ENCODE data around the gene GANAB.

The GANAB gene

DNA sequence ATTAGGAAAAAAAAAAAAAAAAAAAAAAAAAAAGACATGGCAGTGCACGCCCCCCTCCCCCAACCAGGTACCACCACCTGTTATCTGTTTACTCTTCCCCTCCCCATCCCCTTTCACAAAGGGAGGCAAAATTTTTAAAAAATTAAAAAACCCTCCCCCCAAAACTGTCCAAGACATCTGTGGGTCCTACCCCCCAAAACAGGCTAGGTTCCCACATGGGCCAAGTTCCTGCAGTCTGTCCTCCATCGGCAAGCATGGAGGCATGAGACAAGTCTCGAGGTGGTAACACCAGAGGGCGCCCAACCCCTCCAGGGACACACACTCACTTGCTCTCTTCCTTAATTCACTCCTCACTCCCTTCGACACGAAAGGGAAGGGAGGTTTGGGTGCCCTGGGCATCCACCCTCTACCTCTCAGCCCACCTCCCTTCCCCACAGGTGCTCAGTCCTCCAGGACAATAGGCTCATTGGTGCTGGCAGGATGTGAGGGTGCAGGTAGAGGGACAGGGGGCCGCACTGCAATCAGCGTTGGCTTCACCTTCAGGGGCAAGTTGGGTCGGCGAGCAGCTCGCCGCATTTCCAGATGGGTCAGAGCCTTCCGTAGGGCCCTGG is 52.9 kb downstream of the GANAB start:
- Histone ChIP-seq H3F3A (ENCODE audit: insufficient read depth, low read length) (peaks cover 26% of the 10 kb centered on the region), H3K79me2 (ENCODE audit: low read length) (peaks cover 50% of the 10 kb centered on the region), H3K27me3 (replicated peaks; ENCODE audit: insufficient read depth, low read length) (no peaks in the 10 kb centered on the region), H3K4me3 (ENCODE audit: low read length) (no peak overlapping the region), H3K9ac (ENCODE audit: low read length) (no peak overlapping the region), H2AFZ (ENCODE audit: low read length) (no peak overlapping the region), H3K9me3 (replicated peaks; ENCODE audit: insufficient read depth, low read length) (no peaks in the 10 kb centered on the region), H3K27ac (ENCODE audit: low read length) (no peak overlapping the region; the same call in 1 of the 2 replicates), H3K9me2 (replicated peaks; ENCODE audit: insufficient read depth, low read length) (no peaks in the 10 kb centered on the region), H3K4me2 (ENCODE audit: low read depth, low read length) (no peak overlapping the region; the same call in 1 of the 2 replicates), H3K36me3 (replicated peaks; ENCODE audit: insufficient read depth, low read length) (peaks cover 20% of the 10 kb centered on the region), H4K20me1 (ENCODE audit: insufficient read depth, low read length) (no peaks in the 10 kb centered on the region), H3K4me1 (ENCODE audit: low read length) (peaks cover 16% of the 10 kb centered on the region)
- DNase-seq: peak; percentile 78
- TF ChIP-seq EZH2 (optimal IDR thresholded peaks at IDR 0.05; ENCODE audit: low read depth, low read length): no peak
- TF ChIP-seq, protein P1, sequence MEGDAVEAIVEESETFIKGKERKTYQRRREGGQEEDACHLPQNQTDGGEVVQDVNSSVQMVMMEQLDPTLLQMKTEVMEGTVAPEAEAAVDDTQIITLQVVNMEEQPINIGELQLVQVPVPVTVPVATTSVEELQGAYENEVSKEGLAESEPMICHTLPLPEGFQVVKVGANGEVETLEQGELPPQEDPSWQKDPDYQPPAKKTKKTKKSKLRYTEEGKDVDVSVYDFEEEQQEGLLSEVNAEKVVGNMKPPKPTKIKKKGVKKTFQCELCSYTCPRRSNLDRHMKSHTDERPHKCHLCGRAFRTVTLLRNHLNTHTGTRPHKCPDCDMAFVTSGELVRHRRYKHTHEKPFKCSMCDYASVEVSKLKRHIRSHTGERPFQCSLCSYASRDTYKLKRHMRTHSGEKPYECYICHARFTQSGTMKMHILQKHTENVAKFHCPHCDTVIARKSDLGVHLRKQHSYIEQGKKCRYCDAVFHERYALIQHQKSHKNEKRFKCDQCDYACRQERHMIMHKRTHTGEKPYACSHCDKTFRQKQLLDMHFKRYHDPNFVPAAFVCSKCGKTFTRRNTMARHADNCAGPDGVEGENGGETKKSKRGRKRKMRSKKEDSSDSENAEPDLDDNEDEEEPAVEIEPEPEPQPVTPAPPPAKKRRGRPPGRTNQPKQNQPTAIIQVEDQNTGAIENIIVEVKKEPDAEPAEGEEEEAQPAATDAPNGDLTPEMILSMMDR (IDR thresholded peaks at IDR 0.05; ENCODE audit: low read length): peak; percentile 85

DNA sequence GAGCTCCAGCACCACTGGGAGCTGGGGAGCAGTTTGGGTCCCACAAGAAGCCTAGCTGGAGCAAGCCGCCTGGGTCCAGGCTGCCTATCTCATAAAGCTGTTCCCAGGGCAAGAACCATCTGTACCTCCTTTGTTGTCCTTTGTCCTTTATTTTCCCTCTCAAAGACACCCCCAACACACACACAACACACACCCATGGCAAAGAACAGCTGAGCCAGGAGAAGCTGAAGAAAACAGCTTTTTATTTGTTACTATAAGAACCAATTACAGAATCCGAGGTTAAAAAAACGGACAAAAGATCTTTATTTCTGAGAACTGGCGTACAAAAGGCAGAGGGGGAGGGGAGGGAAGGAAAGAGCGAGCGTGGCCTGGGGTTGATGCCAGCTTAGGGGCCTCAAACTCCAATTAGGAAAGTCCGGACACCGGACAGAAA is 53.4 kb downstream of the GANAB start:
- Histone ChIP-seq H3K4me3 (ENCODE audit: low read length) (peak overlapping the region; percentile 58; the same call in 1 of the 2 replicates), H4K20me1 (ENCODE audit: insufficient read depth, low read length) (no peaks in the 10 kb centered on the region), H3K9me2 (replicated peaks; ENCODE audit: insufficient read depth, low read length) (no peaks in the 10 kb centered on the region), H3F3A (ENCODE audit: insufficient read depth, low read length) (peaks cover 26% of the 10 kb centered on the region), H3K4me1 (ENCODE audit: low read length) (peaks cover 15% of the 10 kb centered on the region), H3K36me3 (replicated peaks; ENCODE audit: insufficient read depth, low read length) (peaks cover 17% of the 10 kb centered on the region; the same call in 1 of the 2 replicates), H3K27ac (ENCODE audit: low read length) (peak overlapping the region; percentile 81; the same call in 1 of the 2 replicates), H2AFZ (ENCODE audit: low read length) (no peak overlapping the region), H3K9me3 (replicated peaks; ENCODE audit: insufficient read depth, low read length) (no peaks in the 10 kb centered on the region), H3K9ac (ENCODE audit: low read length) (peak overlapping the region; percentile 70; the same call in 1 of the 2 replicates), H3K27me3 (replicated peaks; ENCODE audit: insufficient read depth, low read length) (no peaks in the 10 kb centered on the region), H3K4me2 (ENCODE audit: low read depth, low read length) (peak overlapping the region; percentile 80), H3K79me2 (ENCODE audit: low read length) (peaks cover 45% of the 10 kb centered on the region)
- DNase-seq: no peak
- TF ChIP-seq, protein P1 (IDR thresholded peaks at IDR 0.05; ENCODE audit: low read length): no peak
- TF ChIP-seq EZH2phosphoT487 (IDR thresholded peaks at IDR 0.05; ENCODE audit: low read length) (no peak), EZH2 (optimal IDR thresholded peaks at IDR 0.05; ENCODE audit: low read depth, low read length) (no peak)

DNA sequence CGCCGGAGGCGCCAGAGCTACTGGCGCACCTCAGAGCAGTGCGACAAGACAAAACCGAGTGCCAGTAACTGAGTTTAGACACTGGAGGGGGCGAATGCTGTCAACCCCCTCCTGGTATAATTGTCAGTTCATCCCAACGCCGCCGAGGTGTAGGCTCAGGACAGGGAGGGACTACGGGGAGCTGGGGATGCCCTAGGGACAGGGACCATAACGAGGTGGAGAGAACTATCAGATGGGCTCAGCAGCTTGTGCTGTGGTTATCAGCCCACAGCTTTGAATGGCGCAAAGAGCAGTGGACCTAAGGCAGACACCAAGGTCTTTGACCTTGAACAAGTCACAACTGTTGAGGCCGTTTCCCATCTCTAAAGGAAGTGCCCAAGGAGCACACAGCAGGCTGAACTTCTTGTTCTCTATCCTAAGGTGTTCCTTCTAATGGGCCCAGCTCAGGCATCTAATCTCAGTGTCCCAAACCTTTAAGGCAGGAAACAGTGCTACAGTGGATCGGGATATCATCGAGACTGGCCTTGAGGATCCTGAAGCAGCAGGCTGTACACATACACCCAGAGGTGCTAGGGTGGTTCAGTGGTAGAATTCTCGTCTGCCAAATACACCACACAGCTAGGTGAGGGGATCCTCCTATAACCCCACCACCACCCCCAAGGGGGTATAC is 54.1 kb downstream of the GANAB start:
- Histone ChIP-seq H4K20me1 (ENCODE audit: insufficient read depth, low read length) (no peaks in the 10 kb centered on the region), H3F3A (ENCODE audit: insufficient read depth, low read length) (peaks cover 26% of the 10 kb centered on the region), H3K9ac (ENCODE audit: low read length) (peak overlapping the region; percentile 70), H3K36me3 (replicated peaks; ENCODE audit: insufficient read depth, low read length) (peaks cover 14% of the 10 kb centered on the region; the same call in 1 of the 2 replicates), H3K27ac (ENCODE audit: low read length) (peak overlapping the region; percentile 81), H3K9me2 (replicated peaks; ENCODE audit: insufficient read depth, low read length) (no peaks in the 10 kb centered on the region), H3K4me2 (ENCODE audit: low read depth, low read length) (peak overlapping the region; percentile 80), H3K4me3 (ENCODE audit: low read length) (peak overlapping the region; percentile 58), H2AFZ (ENCODE audit: low read length) (peak overlapping the region; percentile 29), H3K79me2 (ENCODE audit: low read length) (peaks cover 43% of the 10 kb centered on the region), H3K4me1 (ENCODE audit: low read length) (peaks cover 15% of the 10 kb centered on the region), H3K9me3 (replicated peaks; ENCODE audit: insufficient read depth, low read length) (no peaks in the 10 kb centered on the region), H3K27me3 (replicated peaks; ENCODE audit: insufficient read depth, low read length) (no peaks in the 10 kb centered on the region)
- DNase-seq: no peak
- TF ChIP-seq, protein P1 (IDR thresholded peaks at IDR 0.05; ENCODE audit: low read length): no peak; the same call in 1 of the 2 replicates
- TF ChIP-seq EZH2 (optimal IDR thresholded peaks at IDR 0.05; ENCODE audit: low read depth, low read length): no peak
- TF ChIP-seq EZH2phosphoT487 (IDR thresholded peaks at IDR 0.05; ENCODE audit: low read length): no peak
